Activated naive CD4-positive, alpha-beta T cell treated with anti-CD3 and anti-CD28 coated beads, Interleukin-2, amount 50 U/mL, for 24 hours (primary cell): ENCODE data around the gene IGLON5.

Experiments used
- H3K27ac Mint-ChIP-seq: one replicate; pipeline ENCODE4 v1.8.0; 2021; ENCODE audit warnings: mild to moderate bottlenecking, mixed read lengths
- H3K27me3 Mint-ChIP-seq: one replicate; pipeline ENCODE4 v1.8.0; 2021; ENCODE audit warnings: mixed read lengths
- H3K36me3 Mint-ChIP-seq: one replicate; pipeline ENCODE4 v1.8.0; 2021; ENCODE audit warnings: mixed read lengths
- H3K4me1 Mint-ChIP-seq: one replicate; pipeline ENCODE4 v1.8.0; 2021; ENCODE audit warnings: mixed read lengths
- H3K4me3 Mint-ChIP-seq: one replicate; pipeline ENCODE4 v1.8.0; 2021; ENCODE audit warnings: mild to moderate bottlenecking, mixed read lengths
- H3K9me3 Mint-ChIP-seq: one replicate; pipeline ENCODE4 v1.8.0; 2021; ENCODE audit warnings: mixed read lengths

The IGLON5 gene

DNA sequence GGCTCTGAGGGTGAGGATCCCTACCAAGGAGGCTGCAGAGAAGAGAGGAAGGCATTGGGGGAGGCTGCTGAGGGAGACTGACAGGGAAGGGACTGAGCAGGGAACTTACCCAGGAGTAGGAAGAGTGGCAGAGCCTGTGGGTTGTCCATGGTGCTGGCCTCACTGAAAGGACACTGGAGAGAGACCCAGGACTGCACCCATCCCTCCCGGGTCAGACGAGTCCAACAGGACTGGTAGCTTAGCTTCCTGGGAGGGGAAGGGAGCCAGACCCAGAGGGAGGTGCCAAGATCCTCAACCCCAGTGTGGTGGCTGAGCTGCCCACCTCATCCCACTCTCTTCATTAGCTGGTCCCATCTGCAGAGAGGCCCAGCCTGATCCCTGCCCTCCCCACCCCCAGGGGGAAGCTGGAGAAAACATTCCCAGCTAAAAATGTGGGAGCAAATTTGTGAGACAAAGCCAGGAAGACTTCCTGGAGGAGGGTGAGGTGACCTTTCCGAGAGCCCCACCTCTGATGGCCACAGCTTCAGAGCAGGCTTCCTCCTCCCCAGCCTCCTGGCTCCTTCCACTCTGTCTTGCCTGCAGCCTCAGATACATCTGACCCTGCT, 30.6 kb downstream of the IGLON5 start, which contains the start of gene VSIG10L:
TSS of gene VSIG10L (minus strand) at position 164 of the 605 bp plus-strand sequence. CDS start at position 149, 15 bp downstream.
- H3K4me3 Mint-ChIP-seq = peak within 1 kb of the TSS; percentile 54
- peaks cover 5% of the 10 kb centered on the region for H3K36me3 Mint-ChIP-seq
- no peaks in the 10 kb centered on the region for H3K27me3 Mint-ChIP-seq
- H3K9me3 Mint-ChIP-seq = no peaks in the 10 kb centered on the region
- H3K4me1 Mint-ChIP-seq = peaks cover 14% of the 10 kb centered on the region
- peak within 1 kb of the TSS; percentile 62 for H3K27ac Mint-ChIP-seq

DNA sequence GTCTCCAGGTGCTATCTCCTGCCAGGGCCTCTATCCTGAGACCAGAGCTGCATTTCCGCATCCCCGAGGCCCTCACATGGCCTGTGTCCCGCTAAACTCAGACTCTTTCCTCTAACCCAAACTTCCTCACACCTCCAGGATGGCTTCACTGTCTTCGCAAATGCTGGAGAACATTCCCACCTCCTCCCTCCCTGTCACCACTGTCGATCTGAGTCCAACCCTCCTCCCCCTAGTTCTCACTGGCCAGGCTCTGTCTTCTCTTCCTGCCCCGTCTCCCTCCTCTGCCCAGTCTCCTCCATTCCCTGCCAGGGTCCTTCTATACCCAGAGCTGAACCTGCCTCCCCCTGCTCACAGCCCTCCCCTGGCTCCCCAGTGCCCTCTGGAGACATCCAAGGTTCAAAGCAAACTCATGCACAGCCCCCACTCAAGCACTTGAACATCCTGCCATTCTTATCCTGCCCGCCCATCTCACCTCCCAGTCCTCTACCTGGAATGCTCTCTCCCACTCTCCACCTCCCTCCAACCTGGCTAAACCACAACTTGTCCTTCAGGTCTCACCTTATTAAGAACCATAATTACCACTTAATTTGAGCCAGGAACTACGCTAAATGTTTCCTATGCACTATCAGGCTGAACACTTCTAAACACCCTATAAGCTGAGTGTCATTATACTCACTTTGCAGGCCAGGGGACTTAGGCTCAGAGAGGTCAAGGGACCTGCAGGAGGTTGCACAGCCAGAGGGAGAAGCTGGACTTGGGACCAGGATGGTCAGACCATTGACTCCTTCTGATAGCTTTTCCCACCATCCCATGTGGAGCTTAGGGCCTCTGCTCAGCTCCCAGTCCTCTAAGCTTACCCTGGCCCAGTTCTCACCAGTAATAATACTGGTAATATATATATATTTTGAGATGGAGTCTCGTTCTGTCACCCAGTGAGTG, 31.5 kb downstream of the IGLON5 start:
- no peak overlapping the region for H3K27ac Mint-ChIP-seq
- H3K4me3 Mint-ChIP-seq = peak overlapping the region; percentile 24
- H3K9me3 Mint-ChIP-seq = no peaks in the 10 kb centered on the region
- H3K4me1 Mint-ChIP-seq = peaks cover 14% of the 10 kb centered on the region
- H3K27me3 Mint-ChIP-seq = no peaks in the 10 kb centered on the region
- H3K36me3 Mint-ChIP-seq = peaks cover 5% of the 10 kb centered on the region

DNA sequence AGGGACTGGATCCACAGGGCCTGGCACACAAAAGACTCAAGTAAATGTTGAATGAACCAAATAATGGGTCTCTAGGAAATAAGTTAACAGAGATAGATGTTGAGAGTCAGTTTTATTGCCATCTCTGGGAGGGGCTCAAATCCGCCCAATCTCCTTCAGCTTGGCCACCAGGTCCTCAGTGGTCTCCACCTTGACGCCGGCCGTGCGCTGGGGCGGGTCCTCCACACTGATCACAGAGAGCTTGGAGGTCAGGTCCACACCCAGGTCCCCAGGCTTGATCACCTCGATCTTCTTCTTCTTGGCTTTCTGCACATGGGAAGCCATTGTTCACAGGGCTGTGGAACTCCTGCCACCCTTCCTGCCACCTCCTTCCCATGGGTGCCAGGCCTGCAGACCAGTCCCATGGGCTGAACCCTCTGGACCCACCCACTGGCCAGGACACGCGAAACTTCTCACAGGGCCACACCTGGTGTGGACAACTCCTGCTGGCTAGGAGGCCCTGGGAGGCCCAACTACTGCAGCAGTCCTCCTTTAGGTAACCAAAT, 33.7 kb downstream of the IGLON5 start:
- no peaks in the 10 kb centered on the region for H3K4me1 Mint-ChIP-seq
- H3K36me3 Mint-ChIP-seq = peaks cover 5% of the 10 kb centered on the region
- no peaks in the 10 kb centered on the region for H3K27me3 Mint-ChIP-seq
- peak overlapping the region; percentile 30 for H3K27ac Mint-ChIP-seq
- H3K4me3 Mint-ChIP-seq = no peak overlapping the region
- no peaks in the 10 kb centered on the region for H3K9me3 Mint-ChIP-seq

DNA sequence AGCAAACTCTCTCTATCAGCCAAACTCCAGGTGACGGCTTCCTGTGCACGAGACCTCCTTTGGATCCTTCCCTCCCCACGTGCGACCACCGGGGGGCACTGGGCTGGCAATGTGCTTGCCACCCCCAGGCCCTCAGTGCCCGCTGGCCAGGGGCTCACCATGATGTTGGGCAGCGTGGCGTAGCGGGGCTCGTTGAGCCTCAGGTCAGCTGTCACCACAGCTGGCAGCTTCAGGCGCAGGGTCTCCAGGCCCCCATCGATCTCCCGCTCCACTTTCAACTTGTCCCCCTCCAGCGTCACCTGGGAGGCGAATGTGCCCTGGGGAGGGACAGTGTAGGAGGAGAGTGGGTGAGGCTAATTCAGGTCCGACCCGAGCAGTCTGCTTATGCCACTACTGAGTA, 35.3 kb downstream of the IGLON5 start:
- Mint-ChIP-seq H3K36me3 (peaks cover 7% of the 10 kb centered on the region), H3K4me1 (no peaks in the 10 kb centered on the region), H3K27me3 (no peaks in the 10 kb centered on the region), H3K9me3 (no peaks in the 10 kb centered on the region), H3K27ac (no peak overlapping the region), H3K4me3 (no peak overlapping the region)

DNA sequence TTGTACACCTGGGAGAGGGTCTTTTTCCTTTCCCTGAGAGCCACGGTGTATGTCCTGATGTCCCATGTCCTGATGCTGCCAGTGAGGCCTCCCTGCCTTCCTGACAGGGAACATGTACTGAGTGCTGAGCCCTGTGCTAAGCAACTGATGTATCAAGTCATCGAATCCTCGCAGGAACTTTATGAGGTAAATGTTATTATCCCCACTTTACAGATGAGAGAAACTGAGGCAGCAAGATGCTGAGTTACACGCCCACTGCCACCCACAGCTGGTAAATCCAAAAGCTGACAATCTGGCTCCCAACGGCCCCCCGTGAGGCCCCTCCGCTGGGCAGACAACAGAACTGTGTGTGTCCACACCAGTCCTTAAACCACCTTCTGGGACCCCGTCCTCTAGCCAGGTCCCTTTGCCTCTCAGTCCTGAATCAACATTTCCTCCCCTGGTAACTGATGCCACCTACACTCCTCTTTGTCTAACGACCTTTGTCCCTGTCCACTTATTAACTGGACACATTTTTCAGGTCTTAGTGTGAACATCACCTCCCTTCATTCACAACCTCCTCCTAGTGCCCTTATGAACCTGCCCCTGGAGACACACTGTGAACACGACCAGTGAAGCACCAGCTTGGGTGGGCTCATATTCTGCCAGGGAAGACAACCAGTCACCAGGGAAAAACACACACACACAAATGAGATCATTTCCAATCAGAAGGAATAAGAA, 35.9 kb downstream of the IGLON5 start:
- H3K27ac Mint-ChIP-seq = no peak overlapping the region
- no peaks in the 10 kb centered on the region for H3K27me3 Mint-ChIP-seq
- H3K4me3 Mint-ChIP-seq = no peak overlapping the region
- H3K36me3 Mint-ChIP-seq = peaks cover 12% of the 10 kb centered on the region
- H3K9me3 Mint-ChIP-seq = no peaks in the 10 kb centered on the region
- no peaks in the 10 kb centered on the region for H3K4me1 Mint-ChIP-seq

DNA sequence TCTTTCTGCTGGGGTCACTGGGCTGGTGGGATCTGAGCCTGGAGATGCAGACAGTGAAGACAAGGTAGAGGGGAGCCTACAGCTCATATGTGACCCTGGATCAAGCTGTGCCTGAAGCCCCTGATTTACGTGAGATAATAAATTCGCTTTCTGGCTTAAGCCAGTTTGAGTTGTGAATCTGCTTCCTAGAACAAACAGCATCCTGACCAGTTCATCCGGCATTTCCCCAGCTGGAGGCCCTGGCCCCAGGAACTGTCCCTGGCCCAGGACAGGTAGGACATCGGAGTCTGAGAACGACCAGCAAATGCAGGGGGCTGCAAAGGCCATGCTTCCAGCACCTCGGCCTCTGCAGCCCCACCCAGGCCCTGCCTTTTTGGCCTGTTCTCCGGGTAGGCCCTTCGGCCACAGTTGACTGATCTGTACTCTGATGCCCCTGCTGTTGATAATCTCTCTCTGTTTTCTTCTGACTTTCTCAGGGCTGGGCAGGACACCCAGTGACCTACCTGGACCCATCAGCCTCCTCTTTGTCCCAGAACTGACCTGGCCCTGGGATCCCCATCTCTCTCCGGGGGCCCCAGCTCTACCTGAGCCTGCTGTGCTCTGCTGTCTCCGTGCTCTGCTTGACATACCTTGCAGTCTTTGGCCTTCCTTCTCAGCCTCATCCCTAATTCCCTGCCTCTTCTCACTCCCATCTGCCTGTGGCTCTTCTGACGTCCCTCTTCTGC, 40.0 kb downstream of the IGLON5 start:
- Mint-ChIP-seq H3K36me3 (peaks cover 9% of the 10 kb centered on the region), H3K4me3 (no peak overlapping the region), H3K27ac (no peak overlapping the region)

DNA sequence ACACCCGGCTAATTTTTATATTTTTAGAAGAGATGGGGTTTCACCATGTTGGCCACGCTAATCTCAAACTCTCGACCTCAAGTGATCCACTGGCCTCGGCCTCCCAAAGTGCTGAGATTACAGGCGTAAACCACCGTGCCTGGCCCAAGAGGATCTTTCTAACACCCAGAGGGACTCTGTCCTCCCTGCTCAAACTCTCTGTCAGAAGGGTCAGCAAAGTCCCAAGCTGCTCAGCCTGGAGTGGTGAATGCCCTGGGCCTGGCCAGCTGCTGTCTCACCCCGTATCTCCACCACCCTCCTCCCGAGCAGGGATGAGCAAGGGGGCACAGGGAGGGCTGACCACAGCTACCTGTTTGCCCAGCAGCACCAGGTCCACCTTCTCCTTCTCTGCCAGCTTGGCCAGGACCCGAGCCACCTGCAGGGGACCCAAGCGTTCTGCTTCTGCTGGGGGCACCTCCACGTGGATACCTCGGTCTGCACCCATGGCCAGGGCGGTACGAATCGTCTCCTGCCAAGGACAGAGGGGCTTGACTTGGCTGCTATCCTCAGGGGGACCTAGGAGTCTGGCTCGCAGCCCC, 41.4 kb downstream of the IGLON5 start:
- H3K27ac Mint-ChIP-seq = no peak overlapping the region
- H3K9me3 Mint-ChIP-seq = no peaks in the 10 kb centered on the region
- no peak overlapping the region for H3K4me3 Mint-ChIP-seq
- no peaks in the 10 kb centered on the region for H3K27me3 Mint-ChIP-seq
- peaks cover 7% of the 10 kb centered on the region for H3K36me3 Mint-ChIP-seq
- H3K4me1 Mint-ChIP-seq = peaks cover 24% of the 10 kb centered on the region

More for the DNA sequence above, 40.0 kb downstream of the IGLON5 start:
- Mint-ChIP-seq H3K27me3 (no peaks in the 10 kb centered on the region), H3K4me1 (peaks cover 20% of the 10 kb centered on the region), H3K9me3 (no peaks in the 10 kb centered on the region)

DNA sequence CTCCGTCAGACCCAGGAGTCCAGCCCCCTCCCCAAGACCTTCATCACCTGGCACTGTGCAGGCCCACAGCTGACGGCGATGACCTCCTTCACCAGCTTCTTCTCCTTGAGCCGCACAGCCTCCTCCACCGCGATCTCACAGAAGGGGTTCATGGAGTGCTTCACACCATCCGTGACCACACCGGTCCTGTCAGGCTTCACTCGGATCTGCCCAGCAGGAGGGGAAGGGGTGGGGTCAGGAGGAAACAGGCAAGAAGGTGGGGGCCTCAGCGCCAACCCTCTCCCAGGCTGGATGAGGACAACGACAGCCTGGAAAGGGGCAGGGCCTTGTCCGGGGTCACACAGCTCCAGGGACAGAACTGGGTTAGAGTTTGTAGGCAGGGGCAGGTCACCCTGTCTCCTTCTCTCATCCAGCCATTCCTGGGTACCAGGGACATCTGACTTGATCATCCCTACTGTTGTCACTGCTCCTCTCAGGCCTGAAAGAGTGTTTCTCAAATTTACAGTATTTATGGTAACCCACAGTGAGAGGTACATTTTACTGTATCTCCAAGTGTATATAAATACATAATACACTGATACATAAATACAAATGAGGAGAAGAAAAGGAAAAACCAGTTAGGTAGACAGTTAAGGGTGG, 42.8 kb downstream of the IGLON5 start:
- Mint-ChIP-seq H3K27ac (peak overlapping the region; percentile 68), H3K9me3 (no peaks in the 10 kb centered on the region), H3K27me3 (no peaks in the 10 kb centered on the region), H3K36me3 (peaks cover 7% of the 10 kb centered on the region), H3K4me1 (peaks cover 24% of the 10 kb centered on the region), H3K4me3 (no peak overlapping the region)

DNA sequence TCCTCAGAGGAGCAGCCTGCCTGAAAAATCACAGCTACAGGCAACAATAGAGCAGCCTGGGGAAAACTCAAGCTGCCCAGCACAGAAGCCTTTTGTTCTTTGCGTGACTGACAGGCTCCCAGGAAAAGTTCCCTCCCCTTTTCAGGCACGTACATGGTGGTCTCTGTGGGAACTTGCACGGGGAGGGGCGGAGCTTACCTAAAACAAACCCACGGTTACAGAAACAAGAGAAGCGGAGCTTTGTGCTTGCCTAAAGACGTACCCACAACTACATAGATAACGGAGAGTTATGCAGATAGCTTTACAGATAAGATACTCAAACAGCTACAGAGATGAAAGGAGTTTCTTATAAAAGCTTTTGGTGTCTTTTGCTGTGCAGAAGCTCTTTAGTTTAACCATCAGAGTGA, 43.3 kb downstream of the IGLON5 start:
- H3K9me3 Mint-ChIP-seq = no peaks in the 10 kb centered on the region
- no peaks in the 10 kb centered on the region for H3K27me3 Mint-ChIP-seq
- H3K4me3 Mint-ChIP-seq = peak overlapping the region; percentile 1
- peak overlapping the region; percentile 12 for H3K27ac Mint-ChIP-seq
- H3K4me1 Mint-ChIP-seq = peaks cover 28% of the 10 kb centered on the region
- H3K36me3 Mint-ChIP-seq = peaks cover 7% of the 10 kb centered on the region

DNA sequence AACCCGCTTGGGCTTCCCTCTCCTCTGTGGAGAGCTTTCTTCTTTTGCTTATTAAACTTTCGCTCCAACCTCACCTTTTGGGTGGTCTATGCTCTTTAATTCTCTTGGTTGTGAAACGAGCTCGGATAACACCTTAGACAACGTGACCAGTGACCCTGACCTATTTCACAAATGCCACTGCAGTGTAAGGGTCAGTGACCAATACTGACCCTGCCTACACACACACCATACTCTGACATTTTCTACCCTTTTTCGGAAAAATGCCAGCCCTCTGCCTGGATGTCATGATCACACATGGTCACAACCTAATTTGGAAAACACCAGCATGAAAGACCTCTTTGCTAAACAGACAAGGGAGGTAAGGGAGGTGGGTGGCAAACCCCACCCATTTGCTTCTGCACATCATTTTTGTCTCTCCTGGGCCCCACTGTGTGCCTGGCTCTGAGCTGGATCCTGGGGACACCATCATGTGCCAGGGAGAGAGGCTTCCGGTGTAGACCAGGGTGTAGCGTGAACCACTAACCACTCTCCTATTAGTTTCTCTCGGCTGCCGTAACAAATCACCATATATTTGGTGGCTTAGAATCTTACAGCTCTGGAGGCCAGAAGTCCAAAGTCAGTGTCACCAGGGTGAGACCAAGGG, 44.8 kb downstream of the IGLON5 start:
- H3K4me3 Mint-ChIP-seq = no peak overlapping the region
- H3K4me1 Mint-ChIP-seq = peaks cover 28% of the 10 kb centered on the region
- no peaks in the 10 kb centered on the region for H3K27me3 Mint-ChIP-seq
- H3K36me3 Mint-ChIP-seq = peaks cover 7% of the 10 kb centered on the region
- no peaks in the 10 kb centered on the region for H3K9me3 Mint-ChIP-seq
- H3K27ac Mint-ChIP-seq = no peak overlapping the region

DNA sequence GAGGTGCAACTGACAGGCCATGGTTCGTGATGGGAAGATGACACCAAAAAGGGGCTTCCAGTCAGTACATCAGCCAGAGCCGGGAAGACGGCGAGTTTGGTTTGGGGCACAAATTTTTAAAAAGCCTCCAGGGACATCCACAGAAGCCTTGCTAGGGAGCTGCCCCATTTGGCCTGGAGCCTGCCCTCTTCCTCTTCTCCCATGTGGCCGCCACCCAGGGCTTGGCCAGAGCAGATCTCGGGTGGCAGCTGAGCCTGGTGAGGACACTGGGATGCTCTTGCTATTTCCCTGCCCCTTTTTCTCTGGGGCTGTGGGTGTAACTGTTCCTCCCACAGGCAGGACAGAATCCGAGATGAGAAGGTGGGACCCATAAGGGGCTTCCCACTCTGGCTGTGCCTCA, 46.5 kb downstream of the IGLON5 start:
- H3K4me1 Mint-ChIP-seq = peaks cover 39% of the 10 kb centered on the region
- H3K9me3 Mint-ChIP-seq = no peaks in the 10 kb centered on the region
- H3K36me3 Mint-ChIP-seq = no peaks in the 10 kb centered on the region
- H3K27ac Mint-ChIP-seq = no peak overlapping the region
- H3K27me3 Mint-ChIP-seq = no peaks in the 10 kb centered on the region
- no peak overlapping the region for H3K4me3 Mint-ChIP-seq

DNA sequence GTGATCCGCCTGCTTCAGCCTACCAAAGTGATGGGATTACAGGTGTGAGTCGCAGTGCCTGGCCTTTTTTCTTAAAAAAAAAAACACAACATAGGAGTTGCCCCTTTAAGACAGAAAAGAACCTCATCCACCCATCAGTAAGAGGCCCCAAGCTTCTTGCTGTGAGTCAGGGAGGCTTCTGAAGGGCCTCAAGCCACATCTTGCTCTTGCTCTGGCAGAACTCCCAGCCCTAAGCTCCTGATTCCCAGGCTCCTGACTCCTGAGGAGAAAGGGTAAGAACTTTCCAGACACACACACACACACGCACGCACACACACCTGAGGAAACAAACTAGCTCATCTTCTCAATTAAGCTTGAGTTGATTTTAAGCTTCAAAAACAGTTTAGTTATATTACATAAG, 47.9 kb downstream of the IGLON5 start:
- Mint-ChIP-seq H3K4me1 (peaks cover 48% of the 10 kb centered on the region), H3K9me3 (no peaks in the 10 kb centered on the region), H3K36me3 (no peaks in the 10 kb centered on the region), H3K4me3 (no peak overlapping the region), H3K27ac (no peak overlapping the region), H3K27me3 (no peaks in the 10 kb centered on the region)

DNA sequence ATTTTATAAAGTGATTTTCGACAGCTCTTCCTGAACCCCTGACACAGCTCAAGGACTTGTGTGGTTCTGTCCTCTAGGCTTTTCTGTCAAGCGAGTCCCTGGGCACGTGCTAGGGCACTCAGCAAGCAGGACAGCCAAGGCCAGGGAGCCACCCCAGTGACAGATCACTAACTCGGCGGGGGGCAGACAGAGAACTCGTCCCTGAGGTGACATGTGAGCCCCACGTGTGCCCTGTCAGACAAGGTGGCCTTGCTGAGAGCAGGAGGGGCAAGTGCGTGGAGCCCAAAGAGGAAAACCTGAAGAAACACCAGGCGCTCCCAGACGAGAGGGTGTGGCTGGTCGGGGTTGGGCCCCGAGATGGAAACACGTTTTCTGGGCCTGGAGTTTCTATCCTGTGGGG, 49.8 kb downstream of the IGLON5 start:
- no peak overlapping the region for H3K27ac Mint-ChIP-seq
- H3K4me1 Mint-ChIP-seq = peaks cover 48% of the 10 kb centered on the region
- no peak overlapping the region for H3K4me3 Mint-ChIP-seq
- no peaks in the 10 kb centered on the region for H3K27me3 Mint-ChIP-seq
- no peaks in the 10 kb centered on the region for H3K36me3 Mint-ChIP-seq
- H3K9me3 Mint-ChIP-seq = no peaks in the 10 kb centered on the region
